ENCODE results near the gene VPS26C. TPM values are rescaled to one million over a fixed set of nuclear protein-coding genes. Genes with fewer than 3 reads are reported as not detected.
"Not testable (repeated sequence)": the region's sequence is repeated elsewhere in the genome, so short reads cannot be mapped to it uniquely, and the experiment has no call there.

The VPS26C gene
- total RNA-seq: 31.2 and 48.6 TPM in 2 replicates

DNA sequence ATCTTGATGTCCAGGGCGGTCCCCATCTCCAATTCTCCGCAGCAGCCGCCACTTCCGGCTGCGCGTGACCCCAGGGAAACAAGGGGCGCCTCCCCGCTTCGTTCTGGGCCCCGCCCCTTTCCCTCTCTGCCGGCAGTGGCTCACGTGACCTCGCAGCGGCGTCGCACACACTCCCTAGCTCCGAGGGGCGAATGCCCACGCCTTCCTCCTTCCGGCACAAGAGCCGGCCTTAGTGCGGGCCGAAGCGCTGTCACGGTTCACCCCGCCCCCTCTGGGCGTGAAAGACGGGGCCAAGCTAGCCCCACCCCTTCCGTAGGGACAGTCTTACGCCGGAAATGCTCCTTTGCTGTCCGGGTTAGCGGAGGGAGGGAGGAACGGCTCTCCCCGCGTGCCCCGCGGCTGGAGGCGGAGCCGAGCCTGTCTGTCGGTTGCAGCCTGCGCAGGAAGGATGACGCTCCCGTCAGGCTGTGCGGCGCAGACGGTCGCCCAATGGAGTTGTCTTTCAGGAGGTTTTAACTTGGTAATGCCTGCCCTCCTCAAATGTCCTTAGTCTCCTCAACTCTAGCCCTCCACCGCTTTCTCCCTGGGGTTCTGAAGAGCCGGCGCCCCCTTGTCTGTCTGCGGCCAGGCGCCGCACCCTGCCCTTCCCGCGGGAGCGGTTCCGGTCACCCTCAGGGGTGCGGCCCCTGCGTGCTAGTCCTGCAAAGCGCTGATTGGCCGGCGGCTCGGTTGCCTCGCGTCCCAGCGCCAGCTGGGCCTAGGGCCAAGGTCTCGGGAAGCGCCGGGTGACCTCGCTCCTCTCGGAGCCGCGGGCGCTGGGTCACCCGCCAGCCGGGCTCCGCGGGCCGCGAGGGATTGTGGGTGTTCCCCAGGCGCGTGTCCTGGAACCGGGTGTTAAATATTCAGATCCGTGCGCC is at the start of gene VPS26C:
TSS of gene VPS26C (minus strand) at position 66 of the 917 bp plus-strand sequence. CDS start at position 26, 40 bp downstream.
- TF ChIP-seq CTCF (conservative IDR thresholded peaks at IDR 0.05; ENCODE audit: low read depth, low read length): no peak
- peak; percentile 86 for DNase-seq (ENCODE audit: low read depth)

GRCh38 chr21:37316072-37316471 is 48.9 kb upstream of the VPS26C start:
- H3K4me3 ChIP-seq (ENCODE audit: low read depth, low read length); DNase-seq (ENCODE audit: low read depth): not testable (repeated sequence)

More for the DNA sequence above, at the start of gene VPS26C:
- H3K4me3 ChIP-seq (ENCODE audit: low read depth, low read length): peak within 1 kb of the TSS; percentile 88

DNA sequence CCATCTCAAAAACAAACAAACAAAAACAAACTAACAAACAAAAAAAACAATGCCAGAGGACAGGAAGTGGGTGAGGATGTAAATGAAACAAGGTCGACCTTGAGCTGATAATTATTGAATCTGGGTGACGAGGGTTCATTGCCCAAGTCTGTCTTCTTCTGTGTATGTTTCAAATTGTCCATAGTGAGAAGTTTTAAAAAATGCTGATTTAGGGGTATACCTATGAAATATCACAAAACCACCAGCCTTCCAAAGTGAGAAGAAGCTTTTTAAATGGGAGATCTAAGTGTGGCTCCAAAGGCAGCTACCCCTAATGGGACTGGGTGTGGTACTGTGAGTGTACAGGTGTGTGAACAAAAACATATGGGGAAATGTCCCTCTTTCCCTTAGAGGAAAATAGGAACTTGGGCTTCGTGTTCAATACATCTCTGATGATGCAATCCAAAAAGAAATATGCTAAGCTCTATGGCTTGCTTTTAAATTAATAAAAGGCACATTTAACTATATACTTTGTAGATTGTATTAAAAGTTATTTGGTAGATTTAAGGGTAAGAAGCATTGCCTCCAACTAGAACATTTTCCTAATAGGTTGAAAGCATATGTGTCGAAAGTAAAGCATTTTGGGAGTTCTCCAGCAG is 33.1 kb upstream of the VPS26C start:
- H3K4me3 ChIP-seq (ENCODE audit: low read depth, low read length): no peak overlapping the region
- no peak for DNase-seq (ENCODE audit: low read depth)
- no peak for TF ChIP-seq CTCF (conservative IDR thresholded peaks at IDR 0.05; ENCODE audit: low read depth, low read length)

DNA sequence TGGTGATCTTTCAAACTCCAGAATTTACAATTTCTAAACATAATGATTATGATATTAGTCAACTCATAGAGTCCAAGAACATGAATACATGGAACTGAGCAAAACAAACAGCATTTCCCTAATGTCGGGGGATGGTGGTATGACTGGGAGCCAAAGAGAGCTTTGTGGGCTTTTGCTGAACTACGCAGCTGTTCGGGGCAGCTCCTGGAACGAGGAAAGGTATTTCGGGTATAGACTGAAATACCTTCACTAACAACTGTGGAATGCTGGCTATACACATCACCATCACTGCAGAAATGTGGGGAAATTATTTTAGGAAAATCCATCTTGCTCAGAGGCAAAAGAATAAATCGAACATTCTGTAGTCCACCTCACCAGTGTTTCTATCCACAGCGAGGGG is 30.2 kb upstream of the VPS26C start:
- no peak for TF ChIP-seq CTCF (conservative IDR thresholded peaks at IDR 0.05; ENCODE audit: low read depth, low read length)
- no peak for DNase-seq (ENCODE audit: low read depth)
- no peak overlapping the region for H3K4me3 ChIP-seq (ENCODE audit: low read depth, low read length)

GRCh38 chr21:37294679-37295078 is 27.5 kb upstream of the VPS26C start:
- H3K4me3 ChIP-seq (ENCODE audit: low read depth, low read length): no peak overlapping the region
- TF ChIP-seq CTCF (conservative IDR thresholded peaks at IDR 0.05; ENCODE audit: low read depth, low read length): no peak
- no peak for DNase-seq (ENCODE audit: low read depth)

DNA sequence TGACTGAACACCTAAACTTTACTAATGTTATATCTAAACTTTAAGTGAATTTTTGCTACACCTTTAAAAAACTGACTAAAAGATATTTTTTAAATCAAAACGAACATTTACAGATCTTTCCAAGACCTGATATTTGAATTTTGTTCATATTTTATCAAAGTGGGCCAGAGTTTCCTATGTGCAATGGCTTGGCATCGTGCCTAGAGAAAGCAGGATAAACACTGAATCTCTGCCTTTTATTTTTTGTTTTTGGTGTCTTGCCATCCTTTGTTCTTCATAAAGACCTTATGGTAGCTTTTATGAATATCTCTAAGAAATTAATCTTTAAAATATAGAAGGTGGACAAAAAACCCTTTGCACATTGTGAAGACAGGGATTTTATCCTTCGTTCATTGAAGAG is 25.8 kb upstream of the VPS26C start:
- no peak overlapping the region for H3K4me3 ChIP-seq (ENCODE audit: low read depth, low read length)
- no peak for DNase-seq (ENCODE audit: low read depth)
- TF ChIP-seq CTCF (conservative IDR thresholded peaks at IDR 0.05; ENCODE audit: low read depth, low read length): no peak

GRCh38 chr21:37292041-37292440 is 24.9 kb upstream of the VPS26C start:
- no peak overlapping the region for H3K4me3 ChIP-seq (ENCODE audit: low read depth, low read length)
- no peak for DNase-seq (ENCODE audit: low read depth)
- TF ChIP-seq CTCF (conservative IDR thresholded peaks at IDR 0.05; ENCODE audit: low read depth, low read length): no peak

- not testable (repeated sequence) for H3K4me3 ChIP-seq (ENCODE audit: low read depth, low read length); DNase-seq (ENCODE audit: low read depth)
These were observed 16.1 kb upstream of the VPS26C start for GRCh38 chr21:37283191-37283710.

GRCh38 chr21:37282602-37283001 is 15.5 kb upstream of the VPS26C start:
- not testable (repeated sequence) for H3K4me3 ChIP-seq (ENCODE audit: low read depth, low read length); DNase-seq (ENCODE audit: low read depth)

All from epithelial cell of proximal tubule (primary cell).